HepG2 (cell line): Measurements from ENCODE around the gene TMEFF1. TPM values are rescaled to one million over a fixed set of nuclear protein-coding genes. Genes with fewer than 3 reads are reported as not detected.

ENCODE experiments used
- ATAC-seq: fragments of 200-7000 bp; cut with Tn5 transposase; 3 replicates; pipeline ENCODE4 v1.9.1; 2020; ENCODE audit warnings: mild to moderate bottlenecking, moderate library complexity
- BruUV-seq: library from RNA; stranded (reverse); fragments of 400-500 nt; replicated peaks from 2 replicates; lab custom pipeline; 2021; lab: Mats Ljungman, UMichigan
- CTCF ChIA-PET: fragments of 300-600 bp; formaldehyde crosslinking; extraction: SDS; loops from one replicate; lab custom pipeline; 2021; ENCODE audit warnings: low total read pairs, inconsistent platforms, low intra/inter-chr PET ratio; lab: Yijun Ruan, JAX
- POLR2A ChIA-PET: fragments of 350-600 bp; sonication (Branson Sonifier 250); formaldehyde crosslinking; loops from one replicate; lab custom pipeline; 2020; ENCODE audit warnings: antibody characterized with exemption, inconsistent platforms; lab: Yijun Ruan, JAX
- DNase-seq: peaks from one replicate; pipeline ENCODE4 v3.0.0-alpha.2; 2015; ENCODE audit warnings: low spot score
- FAIRE-seq: peaks from 3 replicates; lab custom pipeline; 2011; peaks lifted over from hg19 to GRCh38; lab: Jason Lieb, UNC
- H2AFZ ChIP-seq: one replicate; pipeline ENCODE4 v1.6.1; 2011; ENCODE audit warnings: low read length, inconsistent platforms
- H3K27ac ChIP-seq: fragments of 300-600 bp; 3 replicates; pipeline ENCODE4 v1.8.0; 2011; ENCODE audit warnings: mixed run types, mild to moderate bottlenecking, mixed read lengths, low read length, inconsistent platforms; ENCODE audit not compliant: insufficient read depth; ENCODE audit errors: extremely low read length
- H3K27me3 ChIP-seq, 2 experiments: fragments of 200-600 bp in 1 of 2; 2 replicates in 1 of 2; 3 replicates in 1 of 2; pipeline versions ENCODE4 v1.6.0 to v1.8.0; 2011; ENCODE audit warnings: low read length in 2 of 2, mild to moderate bottlenecking in 2 of 2, moderate library complexity in 2 of 2, inconsistent platforms in 1 of 2; ENCODE audit not compliant: insufficient read depth in 2 of 2, control insufficient read depth in 1 of 2
- H3K36me3 ChIP-seq, 2 experiments: fragments of 200-600 bp in 1 of 2; replicated peaks in 1 of 2; 2 replicates in 1 of 2; 3 replicates in 1 of 2; pipeline versions ENCODE4 v1.5.1 to v1.8.0; 2011; ENCODE audit warnings: low read length in 2 of 2, inconsistent platforms in 1 of 2; ENCODE audit not compliant: insufficient read depth in 2 of 2, control insufficient read depth in 1 of 2
- H3K4me1 ChIP-seq: 2 replicates; pipeline ENCODE4 v1.5.1; 2012; ENCODE audit warnings: low read length, inconsistent platforms; ENCODE audit not compliant: insufficient read depth
- H3K4me2 ChIP-seq: 2 replicates; pipeline ENCODE4 v1.6.0; 2011; ENCODE audit warnings: low read depth, low read length, inconsistent platforms
- H3K4me3 ChIP-seq, 3 experiments: fragments of 200-600 bp in 1 of 3; sonication (generic), shearing (Covaris generic) in 1 of 3; replicated peaks in 1 of 3; 2 replicates each; pipeline ENCODE4 v1.5.1; 2011 to 2016; ENCODE audit warnings: low read length in 3 of 3, inconsistent platforms in 2 of 3, low read depth in 2 of 3, mild to moderate bottlenecking in 2 of 3, control low read depth in 1 of 3, mixed read lengths in 1 of 3; ENCODE audit not compliant: insufficient read depth in 1 of 3
- H3K79me2 ChIP-seq: one replicate; pipeline ENCODE4 v1.6.1; 2011; ENCODE audit warnings: low read length, inconsistent platforms; ENCODE audit not compliant: insufficient read depth
- H3K9ac ChIP-seq: 2 replicates; pipeline ENCODE4 v1.6.0; 2011; ENCODE audit warnings: mild to moderate bottlenecking, low read depth, low read length, inconsistent platforms; ENCODE audit not compliant: insufficient read depth
- H3K9me3 ChIP-seq: 2 replicates; pipeline ENCODE4 v1.5.1; 2012; ENCODE audit warnings: mild to moderate bottlenecking, low read length
- H4K20me1 ChIP-seq: 2 replicates; pipeline ENCODE4 v1.6.0; 2011; ENCODE audit warnings: inconsistent platforms, mild to moderate bottlenecking, low read length, moderate library complexity; ENCODE audit not compliant: insufficient read depth
- ATF6 ChIP-seq: sonication (generic); formaldehyde crosslinking; conservative IDR thresholded peaks from 2 replicates; pipeline ENCODE4 v1.4.0; 2020; ENCODE audit warnings: missing genetic modification reagents
- FLYWCH1 ChIP-seq: sonication (generic); formaldehyde crosslinking; IDR thresholded peaks from 2 replicates; pipeline ENCODE4 v1.8.1; 2023; ENCODE audit warnings: mild to moderate bottlenecking, missing genetic modification reagents
- HOXA3 ChIP-seq: sonication (generic); formaldehyde crosslinking; IDR thresholded peaks from 2 replicates; pipeline ENCODE4 v1.5.0; 2020; ENCODE audit warnings: missing genetic modification reagents
- KLF12 ChIP-seq: sonication (generic); formaldehyde crosslinking; IDR thresholded peaks from 2 replicates; pipeline ENCODE4 v1.4.0; 2020; ENCODE audit warnings: missing genetic modification reagents, borderline replicate concordance
- MAZ ChIP-seq, 2 experiments: sonication (generic) in 1 of 2; formaldehyde crosslinking in 1 of 2; IDR thresholded peaks; 2 replicates each; pipeline versions ENCODE4 v1.5.0 to v1.6.1; 2012 to 2020; ENCODE audit warnings: low read depth in 2 of 2, mild to moderate bottlenecking in 2 of 2, borderline replicate concordance in 1 of 2, improper control_type of control experiment in 1 of 2, low read length in 1 of 2, missing genetic modification reagents in 1 of 2, moderate library complexity in 1 of 2
- NFYC ChIP-seq: IDR thresholded peaks from 2 replicates; pipeline ENCODE4 v1.6.1; 2016; ENCODE audit warnings: missing genetic modification reagents, missing compliant biosample characterization
- PREB ChIP-seq: sonication (generic); formaldehyde crosslinking; IDR thresholded peaks from 2 replicates; pipeline ENCODE4 v1.4.0; 2020; ENCODE audit warnings: missing genetic modification reagents
- SAP130 ChIP-seq: IDR thresholded peaks from 2 replicates; pipeline ENCODE4 v1.6.1; 2016; ENCODE audit warnings: low read depth
- SSRP1 ChIP-seq: IDR thresholded peaks from 2 replicates; pipeline ENCODE4 v1.6.1; 2016; ENCODE audit warnings: control low read depth
- ZBTB1 ChIP-seq: sonication (generic); formaldehyde crosslinking; IDR thresholded peaks from 2 replicates; pipeline ENCODE4 v1.4.0; 2020; ENCODE audit warnings: missing genetic modification reagents, borderline replicate concordance
- ZNF543 ChIP-seq: sonication (generic); formaldehyde crosslinking; IDR thresholded peaks from 2 replicates; pipeline ENCODE4 v1.4.0; 2020; ENCODE audit warnings: mild to moderate bottlenecking, missing genetic modification reagents
- ZNF772 ChIP-seq: sonication (generic); formaldehyde crosslinking; IDR thresholded peaks from 2 replicates; pipeline ENCODE4 v1.5.0; 2020; ENCODE audit warnings: mild to moderate bottlenecking, missing genetic modification reagents
- ZSCAN21 ChIP-seq: sonication (generic); formaldehyde crosslinking; IDR thresholded peaks from 2 replicates; pipeline ENCODE4 v1.8.0; 2022; ENCODE audit warnings: mild to moderate bottlenecking, missing genetic modification reagents, moderate library complexity, borderline replicate concordance
- WGBS: methylation state at CpG from one replicate; pipeline ENCODE4 v1.1.6; 2017; ENCODE audit warnings: low lambda C conversion rate; 5-methylcytosine and 5-hydroxymethylcytosine counted together
- in situ Hi-C: cut with HindIII; loops from 2 replicates; pipeline ENCODE4 v1.10.0; 2017; ENCODE audit warnings: low pct_unique_long_range_greater_than_20kb; ENCODE audit not compliant: extremely low pct_ligation_motif_present
- intact Hi-C: fragments of 100-400 bp; cut with micrococcal nuclease; formaldehyde crosslinking; loops from one replicate; pipeline ENCODE4 v1.10.0; 2022; ENCODE audit not compliant: unreplicated experiment
- polyA plus RNA-seq, 8 experiments: library from polyadenylated mRNA; depleted of rRNA in 3 of 8; stranded (reverse) in 7 of 8; unstranded in 1 of 8; fragments of >200 nt; fragmentation: Illumina TruSeq in 4 of 8; extraction: Trizol in 4 of 8; gene quantifications; 2 replicates each; pipeline versions ENCODE4 v1.2.1 to v1.2.3, GENCODE V29; 2011 to 2016; ENCODE audit warnings: low read depth in 4 of 8, missing spikeins in 1 of 8, mixed read lengths in 1 of 8; ENCODE audit not compliant: insufficient read depth in 1 of 8
- total RNA-seq, 5 experiments: library from RNA; depleted of rRNA; stranded (reverse); fragments of >200 nt; fragmentation: Illumina TruSeq; extraction: Trizol; gene quantifications; 2 replicates each; pipeline ENCODE4 v1.2.3, GENCODE V29; 2016; ENCODE audit warnings: low read depth in 1 of 5

Gene TMEFF1
- total and polyA plus RNA-seq, 2 of the 13 experiments (the other 11 are each of a cell fraction or from before 2014, with no cell fraction given), result 0.87 to 1.9 TPM

- Histone ChIP-seq H3K4me3 (no peak overlapping the region), H3K79me2 (peaks cover 4% of the 10 kb centered on the region), H3K27me3 (no peaks in the 10 kb centered on the region), H3K9me3 (no peaks in the 10 kb centered on the region), H2AFZ (no peak overlapping the region), H3K4me1 (peaks cover 12% of the 10 kb centered on the region), H4K20me1 (no peaks in the 10 kb centered on the region), H3K9ac (no peak overlapping the region), H3K27ac (no peak overlapping the region), H3K36me3 (peaks cover 2 to 4% of the 10 kb centered on the region in 2 experiments; a peak in 4 of 5 replicates), H3K4me2 (no peak overlapping the region)
- DNase-seq, result no peak
- no TSS peak for BruUV-seq
- 100% methylated on average over 2 of the region's 2 CpGs for WGBS
- ATAC-seq, result no peak
- intact Hi-C loops, result no loop called here
- in situ Hi-C loops, result no loop called here
- CTCF ChIA-PET, result no interaction called here
- POLR2A ChIA-PET, result no interaction called here
- TF ChIP-seq ZNF772 (CRISPR knock-in tag) (no peak), ATF6 (no peak), SSRP1 (CRISPR knock-in tag) (no peak), HOXA3 (CRISPR knock-in tag) (no peak), KLF12 (CRISPR knock-in tag) (no peak), NFYC (CRISPR knock-in tag) (no peak), ZNF543 (CRISPR knock-in tag) (no peak), MAZ (IDR thresholded peaks at IDR 0.05; ENCODE audit: borderline replicate concordance, low read depth, low read length) (no peak), MAZ (CRISPR knock-in tag; IDR thresholded peaks at IDR 0.05; ENCODE audit: low read depth) (no peak), ZSCAN21 (no peak), ZBTB1 (CRISPR knock-in tag) (no peak), FLYWCH1 (CRISPR knock-in tag) (no peak), SAP130 (CRISPR knock-in tag) (no peak), PREB (CRISPR knock-in tag) (no peak)
- FAIRE-seq, result no peak
Measured at GRCh38 chr9:100448266-100448665, 24.7 kb upstream of the TMEFF1 start.
